ENCODE measurements around the gene ADAMTSL2.
A peak's percentile ranks its signal among the peaks of the same experiment; 100 is the strongest.

Gene ADAMTSL2

GRCh38 chr9:133576875-133577736 lies 42.6 kb downstream of the ADAMTSL2 start:
- DNase-seq, result no peak

- DNase-seq, result no peak
These were observed 43.2 kb downstream of the ADAMTSL2 start for GRCh38 chr9:133577737-133578112.

- DNase-seq, result no peak
These were observed 44.3 kb downstream of the ADAMTSL2 start for GRCh38 chr9:133578524-133579441.

- no peak for DNase-seq
These were observed 45.3 kb downstream of the ADAMTSL2 start for GRCh38 chr9:133579601-133580418.

DNA sequence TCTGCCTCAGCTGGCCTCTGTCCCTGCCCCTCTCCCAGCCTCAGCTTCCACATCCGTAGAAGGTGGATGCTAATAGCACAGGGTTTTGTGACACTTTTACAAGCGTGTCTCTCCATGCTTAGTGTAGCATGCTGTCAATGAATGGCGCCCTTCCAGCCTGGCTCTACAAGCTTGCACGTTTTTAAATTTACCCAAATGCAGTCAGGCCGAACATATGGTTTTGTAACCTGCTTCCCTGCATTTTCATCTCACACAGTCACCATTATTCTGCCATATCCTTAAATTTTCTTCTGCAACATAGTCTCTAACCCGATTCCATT lies 45.9 kb downstream of the ADAMTSL2 start:
- DNase-seq, result no peak

- DNase-seq, result no peak
These were observed 46.5 kb downstream of the ADAMTSL2 start for GRCh38 chr9:133581011-133581410.

DNA sequence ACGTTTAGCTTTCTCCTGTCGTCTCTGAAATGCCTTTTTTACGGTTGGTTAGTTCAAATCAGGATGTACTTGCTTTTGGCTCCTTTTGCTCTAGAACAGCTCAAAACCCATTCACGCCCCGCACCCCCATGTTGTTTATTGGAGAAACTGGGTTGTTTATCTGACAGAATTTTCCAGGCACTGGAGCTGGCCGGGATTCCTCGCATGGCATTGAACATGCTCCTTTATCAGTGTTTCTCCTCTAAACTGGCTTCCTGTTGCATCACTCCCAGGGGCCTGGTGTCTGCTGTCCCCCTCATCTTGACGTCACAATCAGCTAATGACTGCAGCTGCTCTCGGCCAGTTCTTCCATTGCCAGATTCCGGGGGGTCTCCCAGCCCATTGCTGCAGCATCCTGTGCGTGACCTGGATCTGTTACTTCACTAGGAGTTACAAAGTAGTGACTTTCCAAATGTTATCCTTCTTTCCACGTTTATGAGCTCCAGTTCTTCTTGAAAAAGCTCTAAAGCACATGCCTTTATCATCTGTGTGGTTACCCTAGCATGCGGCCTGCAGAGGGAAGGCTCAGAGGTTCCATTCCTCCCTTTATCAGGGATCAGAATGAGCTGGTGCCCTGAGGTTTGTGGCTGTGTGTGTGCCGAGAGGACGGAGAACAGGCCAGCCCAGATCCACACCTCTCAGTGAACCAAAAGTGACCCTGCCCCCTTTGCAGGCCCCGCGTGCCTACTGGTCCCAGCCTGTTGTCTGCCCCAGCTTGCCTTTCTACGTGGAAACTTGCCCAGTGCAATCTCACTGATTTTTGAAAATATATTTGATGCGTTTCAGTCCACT lies 47.2 kb downstream of the ADAMTSL2 start:
- no peak for DNase-seq

- DNase-seq, result no peak
These were observed 48.1 kb downstream of the ADAMTSL2 start for GRCh38 chr9:133582501-133583045.

DNA sequence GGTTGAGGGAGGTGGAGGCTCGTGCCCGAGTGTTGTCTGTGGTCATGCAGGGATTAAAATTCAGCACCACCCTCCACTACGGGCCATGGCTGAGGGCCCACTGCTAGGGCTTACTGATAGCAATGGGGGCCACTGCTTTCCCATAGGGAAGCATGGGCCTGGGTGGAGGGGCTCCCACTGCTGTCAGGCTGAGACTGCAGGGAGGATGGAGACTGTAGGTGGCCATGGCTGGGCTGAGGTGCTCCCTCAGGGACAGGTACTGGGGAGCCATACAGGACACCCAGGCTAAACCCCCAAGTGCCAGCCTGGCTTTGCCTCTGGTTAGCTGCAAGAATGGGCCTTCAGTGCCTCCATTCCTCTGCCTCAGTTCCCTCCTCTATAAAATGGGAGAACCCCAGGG lies 48.6 kb downstream of the ADAMTSL2 start:
- DNase-seq, result no peak

DNA sequence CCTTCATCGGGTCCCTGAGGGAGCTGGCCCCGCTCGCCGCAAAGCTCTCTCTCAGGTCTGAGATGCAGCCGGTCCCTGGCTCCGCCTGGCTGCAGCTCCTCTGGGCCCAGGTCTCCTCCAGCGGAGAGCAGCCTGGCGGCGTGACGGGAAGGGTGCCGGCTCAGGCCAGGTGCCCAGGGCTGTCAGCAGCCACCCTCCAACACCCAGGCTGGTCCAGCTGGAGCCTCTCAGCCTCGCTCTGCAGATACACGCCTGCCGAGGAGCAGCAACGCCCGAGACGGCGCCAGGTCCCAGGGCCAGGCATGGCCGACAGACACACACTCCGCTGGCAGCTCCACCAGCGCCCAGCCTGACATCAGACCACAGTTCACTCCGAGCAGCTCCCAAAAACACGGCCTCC lies 49.1 kb downstream of the ADAMTSL2 start:
- DNase-seq, result no peak

GRCh38 chr9:133584167-133584558 lies 49.7 kb downstream of the ADAMTSL2 start:
- no peak for DNase-seq

DNA sequence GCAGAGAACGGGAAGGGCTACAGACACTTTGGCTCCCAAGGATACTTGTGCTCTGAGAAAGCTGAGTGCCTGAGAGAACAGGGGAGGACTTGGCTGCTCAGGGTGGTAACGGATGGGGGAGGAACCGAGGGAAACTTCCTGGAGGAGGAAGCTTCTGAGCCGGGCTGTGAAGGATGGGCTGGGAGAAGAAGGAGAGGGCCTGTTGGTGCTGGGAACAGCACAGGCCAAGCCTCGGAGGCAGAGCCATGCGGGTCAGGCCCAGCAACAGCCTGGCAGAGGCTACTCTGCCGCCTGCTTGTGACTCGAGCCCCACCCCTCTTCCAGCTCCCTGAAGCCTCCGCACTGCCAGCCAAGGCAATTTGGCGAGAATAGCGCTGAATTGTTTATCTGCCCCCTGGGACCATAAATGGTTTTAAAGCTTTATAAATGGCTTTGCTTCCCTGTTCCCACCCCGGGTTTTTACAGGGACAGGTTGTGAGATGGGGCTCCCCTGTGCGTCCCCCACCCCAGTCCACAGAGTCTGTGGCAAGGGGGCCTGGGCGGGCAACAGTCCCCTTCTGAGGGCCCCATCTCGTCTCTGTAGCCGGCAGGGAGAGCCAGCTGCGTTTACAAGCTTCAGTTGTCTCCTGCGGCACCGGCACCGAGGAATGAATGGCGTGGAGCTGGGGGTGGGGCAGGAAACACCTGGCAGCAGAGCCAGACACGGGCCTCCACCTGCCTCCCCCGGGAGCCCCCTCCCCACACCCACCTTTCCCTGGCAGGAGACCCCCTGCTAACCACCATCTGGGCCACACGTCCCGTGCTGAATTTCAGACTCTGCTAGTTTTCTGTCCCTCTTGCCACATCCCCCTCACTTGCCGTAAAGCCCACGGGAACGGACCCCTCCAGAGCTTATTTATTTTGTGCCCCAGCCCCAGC lies 50.3 kb downstream of the ADAMTSL2 start:
- DNase-seq, result no peak

GRCh38 chr9:133585481-133586351 lies 51.2 kb downstream of the ADAMTSL2 start:
- no peak for DNase-seq

DNA sequence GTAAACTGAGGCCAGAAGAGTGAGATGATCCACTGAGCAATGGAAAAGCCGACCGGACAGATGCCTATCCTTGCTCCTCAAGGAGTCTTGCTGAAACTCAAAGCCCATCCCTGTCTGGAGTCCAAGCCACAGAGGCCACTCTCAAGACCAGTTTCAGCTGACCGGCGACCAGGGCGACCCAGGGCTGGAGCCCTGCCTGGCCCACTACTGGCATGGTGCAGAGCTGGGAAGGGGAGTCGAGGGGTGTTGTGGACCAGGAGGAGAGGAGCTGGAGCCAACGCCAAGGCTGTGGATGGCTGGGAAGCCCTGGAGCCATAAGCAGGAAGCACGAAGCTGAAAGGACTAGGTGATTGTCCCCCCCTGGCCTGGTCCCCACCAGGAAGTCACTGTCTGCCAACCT lies 52.5 kb downstream of the ADAMTSL2 start:
- DNase-seq, result no peak

- no peak for DNase-seq
These were observed 53.0 kb downstream of the ADAMTSL2 start for GRCh38 chr9:133587466-133587865.

DNA sequence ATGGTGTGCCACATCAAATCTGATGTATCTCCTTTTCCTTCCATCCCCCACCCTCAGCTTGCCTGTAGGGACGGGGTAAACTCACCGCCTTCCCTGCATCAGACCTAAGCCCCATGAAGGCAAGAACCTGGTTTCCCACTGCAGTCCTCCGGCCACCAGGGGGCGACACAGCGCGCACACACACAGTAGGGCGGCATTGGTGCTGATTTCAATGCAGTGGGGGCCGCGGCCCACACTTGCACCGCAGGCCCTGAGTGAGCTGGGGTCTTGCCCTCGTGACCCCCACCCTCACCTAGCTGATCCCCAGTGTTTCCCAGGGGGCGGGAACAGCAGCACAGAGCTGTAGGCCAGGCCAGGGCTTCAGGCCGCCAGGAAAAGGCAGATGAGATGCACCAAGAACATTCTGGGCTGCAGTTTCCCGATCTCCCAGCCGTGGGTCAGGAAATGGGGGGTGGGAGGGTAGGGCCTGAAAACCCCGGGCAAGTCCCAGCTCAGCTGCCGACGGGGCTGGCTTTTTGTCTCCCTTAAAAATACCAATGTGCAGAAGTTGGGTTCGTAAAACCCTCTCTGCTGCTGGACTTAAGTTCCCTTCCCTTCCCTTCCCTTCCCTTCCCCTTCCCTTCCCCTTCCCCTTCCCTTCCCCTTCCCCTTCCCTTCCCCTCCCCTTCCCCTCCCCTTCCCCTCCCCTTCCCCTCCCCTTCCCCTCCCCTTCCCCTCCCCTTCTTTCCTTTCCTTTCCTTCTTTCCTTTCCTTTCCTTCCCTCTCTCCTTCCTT lies 55.1 kb downstream of the ADAMTSL2 start:
- peak in 3 of 4 experiments; percentile 22 to 37 (median 32) for DNase-seq

- no peak for DNase-seq
These were observed 55.8 kb downstream of the ADAMTSL2 start for GRCh38 chr9:133590231-133590855.
